DMS53 treated with DMSO at 0.1 percent for 48 hours (cell line): Measurements from ENCODE around the gene LRRC4C.

Experiments used
- DNase-seq: peaks from one replicate; lab custom pipeline; 2025; ENCODE audit not compliant: unreplicated experiment; lab: John Stamatoyannopoulos, UW

LRRC4C gene

GRCh38 chr11:41267451-41267850 lies 192.0 kb downstream of the LRRC4C start:
- DNase-seq: no peak

GRCh38 chr11:41256041-41256440 lies 203.4 kb downstream of the LRRC4C start:
- no peak for DNase-seq

- DNase-seq: no peak
Measured at GRCh38 chr11:41254966-41255365, 204.5 kb downstream of the LRRC4C start.

- DNase-seq: no peak
Measured at GRCh38 chr11:41250408-41250935, 209.0 kb downstream of the LRRC4C start.

GRCh38 chr11:41247621-41248020 lies 211.8 kb downstream of the LRRC4C start:
- no peak for DNase-seq

- DNase-seq: no peak
Measured at GRCh38 chr11:41246399-41246745, 213.1 kb downstream of the LRRC4C start.

GRCh38 chr11:41245704-41246398 lies 213.6 kb downstream of the LRRC4C start:
- DNase-seq: no peak

- no peak for DNase-seq
Measured at GRCh38 chr11:41245184-41245583, 214.3 kb downstream of the LRRC4C start.

GRCh38 chr11:41237382-41237781 lies 222.1 kb downstream of the LRRC4C start:
- no peak for DNase-seq

- DNase-seq: no peak
Measured at GRCh38 chr11:41235668-41236067, 223.8 kb downstream of the LRRC4C start.

GRCh38 chr11:41225856-41226633 lies 233.4 kb downstream of the LRRC4C start:
- DNase-seq: no peak

- DNase-seq: no peak
Measured at GRCh38 chr11:41222236-41222635, 237.2 kb downstream of the LRRC4C start.

GRCh38 chr11:41206388-41206787 lies 253.1 kb downstream of the LRRC4C start:
- no peak for DNase-seq

GRCh38 chr11:41201156-41201555 lies 258.3 kb downstream of the LRRC4C start:
- DNase-seq: peak; percentile 26

GRCh38 chr11:41190437-41191082 lies 268.9 kb downstream of the LRRC4C start:
- DNase-seq: peak; percentile 85

GRCh38 chr11:41189701-41190436 lies 269.6 kb downstream of the LRRC4C start:
- peak; percentile 85 for DNase-seq

- DNase-seq: no peak
Measured at GRCh38 chr11:41177791-41178190, 281.7 kb downstream of the LRRC4C start.

GRCh38 chr11:41175304-41175972 lies 284.0 kb downstream of the LRRC4C start:
- no peak for DNase-seq

- DNase-seq: no peak
Measured at GRCh38 chr11:41146326-41146725, 313.1 kb downstream of the LRRC4C start.

- DNase-seq: no peak
Measured at GRCh38 chr11:41145420-41145819, 314.0 kb downstream of the LRRC4C start.

- no peak for DNase-seq
Measured at GRCh38 chr11:41134971-41135370, 324.5 kb downstream of the LRRC4C start.
